ENCODE measurements around the gene MGLL.
"Not testable (repeated sequence)": the region's sequence is repeated elsewhere in the genome, so short reads cannot be mapped to it uniquely, and the experiment has no call there.

Gene MGLL

DNA sequence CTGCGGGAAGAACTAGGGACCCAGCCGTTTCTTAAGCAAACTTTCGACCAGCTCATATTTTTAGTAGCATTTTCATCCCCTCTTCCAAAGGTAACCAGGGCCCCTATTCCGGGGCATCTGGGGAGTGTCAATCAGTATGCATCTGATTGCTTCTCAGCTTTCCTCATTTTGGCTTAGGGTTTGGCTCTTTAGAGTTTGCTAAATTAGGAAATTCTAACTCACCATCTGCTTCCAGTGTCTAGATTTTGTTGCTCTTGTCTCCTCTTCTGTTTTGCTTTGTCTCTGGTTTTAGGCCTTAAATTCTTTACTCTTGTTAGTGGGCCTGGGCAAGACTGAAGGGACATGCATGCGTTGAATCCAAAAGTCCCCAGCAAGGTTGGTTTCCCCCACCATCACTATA is 159.2 kb downstream of the MGLL start:
- Mint-ChIP-seq H3K27me3 (peaks cover 2% of the 10 kb centered on the region), H3K9me3 (no peaks in the 10 kb centered on the region), H3K4me1 (no peaks in the 10 kb centered on the region), H3K36me3 (peaks cover 4% of the 10 kb centered on the region), H3K27ac (no peak overlapping the region), H3K4me3 (no peak overlapping the region)
- no peak for ATAC-seq (ENCODE audit: low read depth)
- DNase-seq (ENCODE audit: low spot score in 2 of 2): no peak

DNA sequence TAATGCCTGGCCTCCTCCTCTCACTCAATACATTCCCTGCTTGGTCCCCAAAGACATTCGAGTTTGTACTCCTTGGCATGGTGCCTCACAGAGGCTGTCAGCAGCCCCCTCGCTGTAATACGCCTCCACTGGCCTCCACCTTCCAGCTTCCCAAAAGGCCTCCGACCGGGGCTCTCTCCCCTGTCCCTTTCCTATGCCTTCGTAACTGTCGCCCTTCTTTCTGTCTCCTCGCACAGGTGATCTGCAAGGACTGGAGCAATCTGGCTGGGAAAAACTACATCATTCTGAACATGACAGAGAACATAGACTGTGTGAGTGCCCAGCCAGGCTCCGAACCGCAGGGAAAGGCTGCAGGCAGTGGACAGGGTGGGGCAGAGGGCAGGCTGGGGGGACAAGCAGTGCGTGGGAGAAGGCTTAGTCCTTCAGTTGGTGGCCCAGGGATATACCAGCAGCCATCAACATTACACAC is 160.3 kb downstream of the MGLL start:
- H3K27ac Mint-ChIP-seq: no peak overlapping the region

DNA sequence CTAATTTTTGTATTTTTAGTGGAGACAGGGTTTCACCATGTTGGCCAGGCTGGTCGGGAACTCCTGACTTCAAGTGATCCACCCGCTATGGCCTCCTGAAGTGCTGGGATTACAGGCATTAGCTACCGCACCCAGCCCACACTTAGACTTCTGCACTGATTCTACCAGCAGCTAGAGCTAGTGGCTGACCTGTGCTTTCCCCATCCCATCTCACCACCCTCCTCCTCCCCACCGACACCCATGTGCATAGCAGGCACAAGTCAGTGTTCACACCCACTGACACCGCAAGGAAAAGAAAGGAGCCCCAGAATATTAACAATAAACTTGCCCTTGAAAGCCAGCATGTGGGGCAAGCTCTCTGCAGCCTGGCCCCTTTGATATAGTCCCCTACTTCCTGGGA is 160.7 kb downstream of the MGLL start:
- no peak for ATAC-seq (ENCODE audit: low read depth)
- Mint-ChIP-seq H3K4me3 (no peak overlapping the region), H3K27me3 (peaks cover 2% of the 10 kb centered on the region), H3K27ac (no peak overlapping the region), H3K4me1 (no peaks in the 10 kb centered on the region), H3K9me3 (no peaks in the 10 kb centered on the region), H3K36me3 (peaks cover 4% of the 10 kb centered on the region)
- no peak for DNase-seq (ENCODE audit: low spot score in 2 of 2)

More for the DNA sequence above, 160.3 kb downstream of the MGLL start:
- Mint-ChIP-seq H3K27me3 (peaks cover 2% of the 10 kb centered on the region), H3K9me3 (no peaks in the 10 kb centered on the region), H3K36me3 (peaks cover 4% of the 10 kb centered on the region), H3K4me1 (no peaks in the 10 kb centered on the region), H3K4me3 (no peak overlapping the region)
- DNase-seq (ENCODE audit: low spot score in 2 of 2): no peak
- ATAC-seq (ENCODE audit: low read depth): no peak

DNA sequence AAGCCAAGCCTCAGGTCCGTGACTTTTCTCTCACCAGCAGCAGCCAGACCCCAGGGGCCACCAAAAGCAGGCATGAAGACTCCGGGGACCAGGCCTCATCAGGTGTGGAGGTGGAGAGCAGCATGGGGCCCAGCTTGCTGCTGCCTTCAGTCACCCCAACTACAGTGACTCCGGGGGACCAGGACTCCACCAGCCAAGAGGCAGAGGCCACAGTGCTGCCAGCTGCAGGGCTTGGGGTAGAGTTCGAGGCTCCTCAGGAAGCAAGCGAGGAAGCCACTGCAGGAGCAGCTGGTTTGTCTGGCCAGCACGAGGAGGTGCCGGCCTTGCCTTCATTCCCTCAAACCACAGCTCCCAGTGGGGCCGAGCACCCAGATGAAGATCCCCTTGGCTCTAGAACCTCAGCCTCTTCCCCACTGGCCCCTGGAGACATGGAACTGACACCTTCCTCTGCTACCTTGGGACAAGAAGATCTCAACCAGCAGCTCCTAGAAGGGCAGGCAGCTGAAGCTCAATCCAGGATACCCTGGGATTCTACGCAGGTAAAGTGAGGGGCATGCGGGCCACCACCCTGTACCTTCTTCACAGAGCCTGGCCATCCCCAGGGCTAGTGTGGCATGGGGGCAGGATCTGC is 161.6 kb downstream of the MGLL start:
- Mint-ChIP-seq H3K27ac (no peak overlapping the region), H3K27me3 (peaks cover 2% of the 10 kb centered on the region), H3K36me3 (peaks cover 4% of the 10 kb centered on the region), H3K4me1 (no peaks in the 10 kb centered on the region), H3K9me3 (no peaks in the 10 kb centered on the region), H3K4me3 (no peak overlapping the region)
- ATAC-seq (ENCODE audit: low read depth) (no peak), DNase-seq (ENCODE audit: low spot score in 2 of 2) (no peak)

DNA sequence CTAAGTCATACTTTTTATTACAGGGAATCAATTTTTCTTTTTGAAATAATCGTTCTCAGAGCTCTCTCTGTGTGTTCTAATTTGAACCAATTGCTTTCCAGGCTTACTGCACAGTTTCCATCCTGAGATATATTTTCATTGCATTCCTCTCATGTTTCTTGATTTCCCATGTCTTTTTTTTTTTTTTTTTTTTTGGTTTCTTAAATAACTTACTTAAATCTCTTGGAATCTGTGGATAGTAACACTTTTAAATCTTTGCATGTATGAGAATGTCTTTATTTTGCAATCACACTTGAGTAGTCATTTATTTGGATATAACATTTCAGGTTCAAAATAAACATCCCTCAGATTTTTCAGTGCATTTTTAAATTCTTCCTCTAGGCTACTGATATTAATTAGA is 164.1 kb downstream of the MGLL start:
- peaks cover 2% of the 10 kb centered on the region for H3K27me3 Mint-ChIP-seq
- H3K27ac Mint-ChIP-seq: no peak overlapping the region
- H3K36me3 Mint-ChIP-seq: peaks cover 4% of the 10 kb centered on the region
- no peak overlapping the region for H3K4me3 Mint-ChIP-seq
- no peak for ATAC-seq (ENCODE audit: low read depth)
- H3K9me3 Mint-ChIP-seq: no peaks in the 10 kb centered on the region
- H3K4me1 Mint-ChIP-seq: no peaks in the 10 kb centered on the region
- DNase-seq (ENCODE audit: low spot score in 2 of 2): no peak

DNA sequence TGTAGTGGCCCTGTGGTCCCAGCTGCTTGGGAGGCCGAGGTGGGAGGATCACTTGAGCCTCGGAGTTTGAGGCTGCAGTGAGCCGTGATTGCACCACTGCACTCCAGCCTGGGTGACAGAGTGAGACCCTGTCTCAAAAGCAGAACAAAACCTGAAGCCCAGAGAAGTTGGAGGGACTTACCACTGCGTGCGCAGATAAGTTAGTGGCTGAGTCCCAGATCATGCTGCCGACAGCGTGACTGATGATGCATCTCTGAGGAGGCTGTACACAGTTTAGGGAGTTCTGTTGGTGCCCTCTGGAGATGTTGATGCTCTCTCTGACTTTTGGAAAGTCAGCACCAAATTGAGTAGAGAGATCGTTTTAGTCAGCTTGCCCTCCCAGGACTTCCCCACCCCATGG is 165.4 kb downstream of the MGLL start:
- Mint-ChIP-seq H3K9me3 (no peaks in the 10 kb centered on the region), H3K27me3 (peaks cover 2% of the 10 kb centered on the region), H3K36me3 (peaks cover 4% of the 10 kb centered on the region), H3K4me1 (no peaks in the 10 kb centered on the region), H3K4me3 (no peak overlapping the region), H3K27ac (no peak overlapping the region)
- DNase-seq (ENCODE audit: low spot score in 2 of 2) (no peak), ATAC-seq (ENCODE audit: low read depth) (no peak)

DNA sequence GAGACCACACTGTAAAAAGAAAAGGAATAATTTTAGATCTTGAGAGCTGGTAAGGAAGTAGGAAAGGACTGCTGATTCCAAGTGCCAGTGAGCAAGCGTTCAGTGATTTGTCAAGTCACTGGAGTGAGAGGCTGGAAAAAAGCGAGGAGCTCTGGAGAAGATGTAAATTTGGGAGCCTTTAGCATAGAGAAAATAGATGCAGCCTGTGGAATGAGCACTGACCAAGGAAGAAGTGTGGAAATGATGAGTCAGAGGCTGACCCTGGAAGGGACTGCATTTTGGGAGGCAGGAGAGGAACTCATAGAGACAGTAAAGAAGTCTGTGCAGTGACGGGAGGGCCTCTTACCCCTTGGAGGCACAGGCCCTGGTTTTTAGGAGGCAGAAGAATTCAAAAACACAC is 166.7 kb downstream of the MGLL start:
- H3K27ac Mint-ChIP-seq: no peak overlapping the region
- H3K27me3 Mint-ChIP-seq: peaks cover 2% of the 10 kb centered on the region
- no peak for ATAC-seq (ENCODE audit: low read depth)
- H3K4me3 Mint-ChIP-seq: no peak overlapping the region
- H3K36me3 Mint-ChIP-seq: peaks cover 4% of the 10 kb centered on the region
- H3K4me1 Mint-ChIP-seq: no peaks in the 10 kb centered on the region
- H3K9me3 Mint-ChIP-seq: no peaks in the 10 kb centered on the region
- no peak for DNase-seq (ENCODE audit: low spot score in 2 of 2)

DNA sequence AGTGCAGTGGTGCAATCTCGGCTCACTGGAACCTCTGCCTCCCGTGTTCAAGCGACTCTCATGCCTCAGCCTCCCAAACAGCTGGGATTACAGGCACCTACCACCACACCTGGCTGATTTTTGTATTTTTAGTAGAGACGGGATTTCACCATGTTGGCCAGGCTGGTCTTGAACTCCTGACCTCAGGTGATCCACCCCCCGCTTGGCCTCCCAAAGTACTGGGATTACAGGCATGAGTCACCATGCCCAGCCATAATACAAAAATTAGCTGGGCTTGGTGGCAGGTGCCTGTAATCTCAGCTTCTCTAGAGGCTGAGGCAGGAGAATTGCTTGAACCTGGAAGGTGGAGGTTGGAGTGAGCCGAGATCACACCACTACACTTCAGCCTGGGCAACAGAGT is 167.3 kb downstream of the MGLL start:
- H3K36me3 Mint-ChIP-seq; H3K4me1 Mint-ChIP-seq; DNase-seq (ENCODE audit: low spot score in 2 of 2); H3K4me3 Mint-ChIP-seq; H3K27me3 Mint-ChIP-seq; ATAC-seq (ENCODE audit: low read depth); H3K27ac Mint-ChIP-seq; H3K9me3 Mint-ChIP-seq: not testable (repeated sequence)

DNA sequence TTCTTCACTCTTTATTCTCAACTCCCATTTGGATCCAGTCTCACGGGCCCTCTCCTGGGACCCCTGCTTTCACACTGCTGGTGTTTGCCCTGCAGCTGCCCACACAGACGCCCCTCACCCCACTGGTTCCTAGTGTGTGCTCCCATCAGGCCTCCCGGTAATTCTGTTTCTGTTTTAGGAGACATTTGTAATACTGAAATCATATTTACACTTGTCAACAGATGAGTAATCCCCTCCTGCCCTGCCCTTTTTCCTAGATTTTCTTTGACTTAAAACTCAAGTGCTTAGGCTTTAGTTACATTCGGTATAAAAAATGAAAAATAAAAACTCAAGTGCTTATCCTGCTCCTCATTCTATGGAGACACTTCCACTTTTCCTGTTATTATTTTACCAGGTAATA is 167.9 kb downstream of the MGLL start:
- H3K36me3 Mint-ChIP-seq: no peaks in the 10 kb centered on the region
- H3K4me1 Mint-ChIP-seq: no peaks in the 10 kb centered on the region
- H3K4me3 Mint-ChIP-seq: no peak overlapping the region
- no peaks in the 10 kb centered on the region for H3K9me3 Mint-ChIP-seq
- ATAC-seq (ENCODE audit: low read depth) (no peak), DNase-seq (ENCODE audit: low spot score in 2 of 2) (no peak)
- H3K27ac Mint-ChIP-seq: no peak overlapping the region
- no peaks in the 10 kb centered on the region for H3K27me3 Mint-ChIP-seq

DNA sequence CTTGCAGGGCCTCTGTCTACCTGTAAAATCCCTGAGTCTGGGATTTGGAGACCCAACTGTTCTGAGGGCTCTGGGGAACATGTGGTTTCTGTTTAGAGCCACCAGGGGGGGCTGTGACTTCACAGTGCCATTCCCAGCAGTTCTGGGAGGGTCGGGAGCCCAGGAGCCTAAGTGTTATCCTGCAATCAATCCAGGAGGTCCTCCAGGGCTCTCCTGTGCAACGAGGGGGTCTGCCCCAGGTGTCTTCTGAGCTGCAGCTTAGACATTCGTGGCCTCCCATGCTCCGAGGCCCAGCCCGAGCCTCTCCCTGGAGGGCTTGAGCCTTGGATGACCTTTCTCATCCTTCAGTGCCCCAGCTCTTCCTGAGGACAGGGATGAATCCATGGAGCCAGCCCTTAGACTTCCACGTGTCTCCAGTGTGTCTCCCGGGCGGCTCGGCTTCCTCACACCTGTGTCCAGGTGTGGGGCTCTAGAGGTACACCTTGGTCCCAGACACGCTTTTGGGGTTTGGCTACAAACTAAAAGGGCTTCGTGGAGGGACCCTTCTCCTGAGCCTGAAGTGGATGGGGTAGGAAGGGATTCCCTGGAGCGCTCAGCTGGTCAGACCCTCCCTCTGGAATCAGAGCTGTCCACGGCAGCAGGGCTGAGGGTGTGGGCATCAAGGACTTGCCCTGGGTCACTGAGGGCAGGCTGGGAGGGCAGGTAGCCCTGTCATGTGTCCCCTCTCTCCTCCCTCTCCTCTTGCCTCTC is 169.9 kb downstream of the MGLL start:
- ATAC-seq (ENCODE audit: low read depth) (peak; percentile 59), DNase-seq (ENCODE audit: low spot score in 2 of 2) (peak in 1 of 2 donors; percentile 26)
- no peak overlapping the region for H3K27ac Mint-ChIP-seq
- no peaks in the 10 kb centered on the region for H3K27me3 Mint-ChIP-seq
- no peak overlapping the region for H3K4me3 Mint-ChIP-seq
- no peaks in the 10 kb centered on the region for H3K36me3 Mint-ChIP-seq
- H3K9me3 Mint-ChIP-seq: no peaks in the 10 kb centered on the region
- H3K4me1 Mint-ChIP-seq: no peaks in the 10 kb centered on the region

DNA sequence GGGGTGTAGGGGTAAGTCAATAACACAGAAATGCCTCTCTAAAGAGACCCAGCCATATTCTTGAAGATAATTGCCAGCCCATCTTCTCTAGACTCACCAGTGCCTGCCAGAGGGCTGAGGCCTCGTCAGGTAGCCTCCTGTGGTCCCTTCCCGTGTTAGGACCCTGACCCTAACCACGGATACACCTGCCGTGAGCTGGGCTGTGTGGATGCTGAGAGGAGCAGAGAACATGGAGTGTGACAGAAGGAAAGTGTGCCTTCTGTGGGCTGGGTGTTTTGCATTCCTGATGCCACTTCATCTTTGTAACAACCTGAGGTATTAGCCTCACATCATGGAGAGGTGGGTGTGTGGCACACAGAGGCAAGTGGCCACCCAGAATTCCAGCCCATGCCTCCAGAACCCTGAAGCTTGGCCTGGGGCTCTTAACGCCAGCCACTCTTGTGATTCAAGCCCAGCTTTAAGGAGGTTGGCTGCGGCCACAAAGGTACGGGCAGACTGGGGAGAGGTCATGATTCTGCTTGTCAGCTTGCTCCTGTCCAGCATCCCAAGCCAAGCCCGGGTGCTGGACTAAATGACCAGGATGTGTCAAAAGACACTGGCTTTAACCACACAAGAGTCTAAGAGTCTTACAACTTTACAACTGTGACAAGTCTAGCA is 170.7 kb downstream of the MGLL start:
- Mint-ChIP-seq H3K36me3 (no peaks in the 10 kb centered on the region), H3K4me3 (no peak overlapping the region), H3K4me1 (no peaks in the 10 kb centered on the region), H3K27ac (no peak overlapping the region), H3K27me3 (no peaks in the 10 kb centered on the region), H3K9me3 (no peaks in the 10 kb centered on the region)
- DNase-seq (ENCODE audit: low spot score in 2 of 2) (no peak), ATAC-seq (ENCODE audit: low read depth) (no peak)

DNA sequence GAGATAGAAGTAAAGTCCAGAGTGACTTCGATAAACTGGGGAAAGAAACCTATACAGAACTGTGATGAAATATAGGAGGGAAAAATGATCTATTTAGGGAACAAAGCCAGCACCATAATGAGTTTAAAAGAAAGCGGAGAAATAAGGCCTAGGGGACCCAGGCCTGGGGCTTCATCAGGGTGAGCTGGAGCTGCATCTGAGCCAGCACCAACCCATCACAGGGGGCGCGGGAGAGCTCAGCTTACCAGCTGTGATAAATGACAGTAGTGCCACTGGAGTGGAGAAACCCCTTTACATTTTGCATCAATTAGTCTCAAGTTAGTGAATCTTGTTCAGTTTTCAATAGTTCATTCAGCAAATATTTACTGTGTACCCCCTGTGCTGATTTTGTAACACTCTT is 172.1 kb downstream of the MGLL start:
- Mint-ChIP-seq H3K27ac (no peak overlapping the region), H3K36me3 (no peaks in the 10 kb centered on the region), H3K27me3 (no peaks in the 10 kb centered on the region), H3K9me3 (no peaks in the 10 kb centered on the region), H3K4me3 (no peak overlapping the region), H3K4me1 (no peaks in the 10 kb centered on the region)
- ATAC-seq (ENCODE audit: low read depth) (no peak), DNase-seq (ENCODE audit: low spot score in 2 of 2) (no peak)

DNA sequence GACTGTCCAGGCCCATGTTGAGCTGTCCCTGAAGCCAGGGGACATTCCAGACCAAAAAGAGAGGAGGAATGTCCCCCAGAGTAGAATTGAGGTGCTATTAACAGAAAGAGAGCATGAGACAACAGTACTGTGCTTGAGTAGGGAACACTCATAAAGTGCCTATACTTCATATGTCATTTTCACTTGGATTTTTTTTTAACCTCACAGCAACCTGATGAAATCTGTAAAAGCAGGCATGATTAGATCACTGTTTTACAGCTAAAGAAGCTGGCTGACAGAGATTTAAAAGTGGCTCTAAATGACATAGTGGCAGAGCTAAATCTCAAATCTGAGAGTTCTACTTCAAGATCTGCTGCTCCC is 174.5 kb downstream of the MGLL start:
- ATAC-seq (ENCODE audit: low read depth) (no peak), DNase-seq (ENCODE audit: low spot score in 2 of 2) (no peak)
- Mint-ChIP-seq H3K4me1 (peaks cover 3% of the 10 kb centered on the region), H3K36me3 (no peaks in the 10 kb centered on the region), H3K4me3 (no peak overlapping the region), H3K9me3 (no peaks in the 10 kb centered on the region), H3K27me3 (no peaks in the 10 kb centered on the region), H3K27ac (no peak overlapping the region)

DNA sequence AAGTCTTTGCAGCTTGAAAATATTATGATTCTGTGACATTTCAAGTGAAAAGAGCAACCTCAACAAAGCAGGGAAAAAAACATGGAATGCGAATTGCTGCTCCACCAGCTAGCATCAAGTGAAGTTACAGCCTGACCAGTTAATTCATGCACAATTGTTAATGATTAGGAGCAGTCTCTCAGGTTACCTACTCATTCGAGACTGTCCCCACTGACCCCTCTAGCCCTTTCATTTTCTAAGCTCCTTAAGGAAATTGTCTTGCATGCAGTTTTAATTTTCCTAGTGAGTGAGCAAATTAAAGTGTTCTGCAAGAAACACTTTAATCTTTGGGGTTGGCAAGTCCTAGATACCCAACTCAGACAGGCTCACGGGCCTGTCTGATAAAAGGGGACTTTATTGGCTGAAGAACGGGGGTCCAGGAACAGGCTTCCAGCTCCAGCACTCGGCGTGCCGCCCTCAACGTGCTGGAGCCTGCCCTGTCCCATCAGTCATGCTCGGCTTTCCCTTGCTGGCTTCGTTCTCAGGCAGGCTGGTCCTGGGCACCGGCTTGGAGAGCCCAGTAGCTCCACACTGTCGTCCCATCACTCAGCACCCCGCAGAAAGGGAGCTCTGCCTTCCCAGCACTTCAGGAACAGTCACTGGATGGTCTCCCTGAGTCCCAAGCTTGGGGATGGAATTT is 175.0 kb downstream of the MGLL start:
- Mint-ChIP-seq H3K4me3 (no peak overlapping the region), H3K27ac (no peak overlapping the region), H3K9me3 (no peaks in the 10 kb centered on the region), H3K27me3 (no peaks in the 10 kb centered on the region), H3K36me3 (no peaks in the 10 kb centered on the region), H3K4me1 (peaks cover 3% of the 10 kb centered on the region)
- ATAC-seq (ENCODE audit: low read depth) (no peak), DNase-seq (ENCODE audit: low spot score in 2 of 2) (no peak)

All from memory B cell (primary cell).